ENCODE data around the gene KRTAP6-2. TPM values are rescaled to one million over a fixed set of nuclear protein-coding genes. Genes with fewer than 3 reads are reported as not detected.

Gene KRTAP6-2
- total RNA-seq, 2 experiments from 2014 or later = not detected

GRCh38 chr21:30612132-30612531 is 13.4 kb upstream of the KRTAP6-2 start:
- H3K27me3 Mint-ChIP-seq = no peaks in the 10 kb centered on the region
- H3K36me3 Mint-ChIP-seq = no peaks in the 10 kb centered on the region
- peaks cover 7% of the 10 kb centered on the region for H3K9me3 Mint-ChIP-seq (ENCODE audit: low read depth)
- no peaks in the 10 kb centered on the region for H3K4me1 Mint-ChIP-seq
- CTCF ChIA-PET = no interaction called here
- DNase-seq (no peak), ATAC-seq (no peak)
- no peak overlapping the region for H3K4me3 Mint-ChIP-seq
- H3K27ac Mint-ChIP-seq = no peak overlapping the region

- H3K9me3 Mint-ChIP-seq (ENCODE audit: low read depth) = peaks cover 2% of the 10 kb centered on the region
- no peaks in the 10 kb centered on the region for H3K36me3 Mint-ChIP-seq
- no peaks in the 10 kb centered on the region for H3K27me3 Mint-ChIP-seq
- no peaks in the 10 kb centered on the region for H3K4me1 Mint-ChIP-seq
- ATAC-seq (no peak), DNase-seq (no peak)
- H3K27ac Mint-ChIP-seq = no peak overlapping the region
- H3K4me3 Mint-ChIP-seq = no peak overlapping the region
- CTCF ChIA-PET = no interaction called here
Measured at GRCh38 chr21:30605968-30606367, 7.3 kb upstream of the KRTAP6-2 start.

GRCh38 chr21:30600787-30601186 is 2.1 kb upstream of the KRTAP6-2 start, which contains the start of gene KRTAP22-1:
Gene KRTAP22-1, plus strand, starts transcription at chr21:30601087.
- Mint-ChIP-seq H3K27me3 (no peaks in the 10 kb centered on the region), H3K27ac (no peak within 1 kb of the TSS), H3K36me3 (no peaks in the 10 kb centered on the region), H3K4me3 (no peak within 1 kb of the TSS), H3K4me1 (no peaks in the 10 kb centered on the region), H3K9me3 (ENCODE audit: low read depth) (no peaks in the 10 kb centered on the region)
- DNase-seq (no peak), ATAC-seq (no peak)
- CTCF ChIA-PET = no interaction called here

- ATAC-seq = no peak
- no peak for DNase-seq
- CTCF ChIA-PET = no interaction called here
- Mint-ChIP-seq H3K27ac (no peak within 1 kb of the TSS), H3K36me3 (no peaks in the 10 kb centered on the region), H3K9me3 (ENCODE audit: low read depth) (peaks cover 2% of the 10 kb centered on the region), H3K4me3 (no peak within 1 kb of the TSS), H3K27me3 (no peaks in the 10 kb centered on the region), H3K4me1 (no peaks in the 10 kb centered on the region)
Measured at GRCh38 chr21:30592140-30592539, 6.6 kb downstream of the KRTAP6-2 start, which contains the start of gene KRTAP6-3. Gene KRTAP6-3, plus strand, starts transcription at chr21:30592440. Its CDS starts 6 bp downstream, at chr21:30592446.

GRCh38 chr21:30590297-30590696 is 8.4 kb downstream of the KRTAP6-2 start, which contains the start of gene KRTAP22-2:
Gene KRTAP22-2, minus strand, starts transcription at chr21:30590397.
- CTCF ChIA-PET = no interaction called here
- peaks cover 2% of the 10 kb centered on the region for H3K9me3 Mint-ChIP-seq (ENCODE audit: low read depth)
- no peak for DNase-seq
- H3K4me1 Mint-ChIP-seq = no peaks in the 10 kb centered on the region
- no peak for ATAC-seq
- no peak within 1 kb of the TSS for H3K4me3 Mint-ChIP-seq
- H3K36me3 Mint-ChIP-seq = no peaks in the 10 kb centered on the region
- no peak within 1 kb of the TSS for H3K27ac Mint-ChIP-seq
- no peaks in the 10 kb centered on the region for H3K27me3 Mint-ChIP-seq

- Mint-ChIP-seq H3K4me1 (no peaks in the 10 kb centered on the region), H3K9me3 (ENCODE audit: low read depth) (no peaks in the 10 kb centered on the region), H3K27ac (no peak overlapping the region), H3K36me3 (no peaks in the 10 kb centered on the region), H3K4me3 (no peak overlapping the region), H3K27me3 (no peaks in the 10 kb centered on the region)
- CTCF ChIA-PET = no interaction called here
- DNase-seq = no peak
- no peak for ATAC-seq
Measured at GRCh38 chr21:30582870-30583269, 15.8 kb downstream of the KRTAP6-2 start.

- no peak for ATAC-seq
- CTCF ChIA-PET = no interaction called here
Measured at GRCh38 chr21:30580132-30580531, 18.6 kb downstream of the KRTAP6-2 start.

GRCh38 chr21:30579346-30579745 is 19.4 kb downstream of the KRTAP6-2 start:
- CTCF ChIA-PET = no interaction called here
- no peak for ATAC-seq
- H3K27ac Mint-ChIP-seq = no peak overlapping the region
- H3K36me3 Mint-ChIP-seq = no peaks in the 10 kb centered on the region
- DNase-seq = no peak
- no peaks in the 10 kb centered on the region for H3K9me3 Mint-ChIP-seq (ENCODE audit: low read depth)
- no peak overlapping the region for H3K4me3 Mint-ChIP-seq
- no peaks in the 10 kb centered on the region for H3K4me1 Mint-ChIP-seq
- H3K27me3 Mint-ChIP-seq = no peaks in the 10 kb centered on the region

More at GRCh38 chr21:30580132-30580531, 18.6 kb downstream of the KRTAP6-2 start:
- Mint-ChIP-seq H3K4me1 (no peaks in the 10 kb centered on the region), H3K27me3 (no peaks in the 10 kb centered on the region), H3K27ac (no peak overlapping the region), H3K4me3 (no peak overlapping the region), H3K9me3 (ENCODE audit: low read depth) (no peaks in the 10 kb centered on the region), H3K36me3 (no peaks in the 10 kb centered on the region)
- no peak for DNase-seq

- Mint-ChIP-seq H3K4me1 (no peaks in the 10 kb centered on the region), H3K27me3 (no peaks in the 10 kb centered on the region), H3K27ac (no peak overlapping the region), H3K9me3 (ENCODE audit: low read depth) (no peaks in the 10 kb centered on the region), H3K4me3 (no peak overlapping the region), H3K36me3 (no peaks in the 10 kb centered on the region)
- CTCF ChIA-PET = no interaction called here
- ATAC-seq = no peak
- DNase-seq = no peak
Measured at GRCh38 chr21:30577766-30578165, 20.9 kb downstream of the KRTAP6-2 start.

GRCh38 chr21:30567617-30568016 is 31.1 kb downstream of the KRTAP6-2 start:
- H3K27ac Mint-ChIP-seq = no peak overlapping the region
- H3K27me3 Mint-ChIP-seq = no peaks in the 10 kb centered on the region
- ATAC-seq = no peak
- CTCF ChIA-PET = no interaction called here
- H3K4me1 Mint-ChIP-seq = no peaks in the 10 kb centered on the region
- no peak for DNase-seq
- H3K4me3 Mint-ChIP-seq = no peak overlapping the region
- H3K9me3 Mint-ChIP-seq (ENCODE audit: low read depth) = peaks cover 4% of the 10 kb centered on the region
- H3K36me3 Mint-ChIP-seq = no peaks in the 10 kb centered on the region

- DNase-seq (no peak), ATAC-seq (no peak)
- H3K36me3 Mint-ChIP-seq = no peaks in the 10 kb centered on the region
- no peak overlapping the region for H3K4me3 Mint-ChIP-seq
- no peaks in the 10 kb centered on the region for H3K27me3 Mint-ChIP-seq
- no peak overlapping the region for H3K27ac Mint-ChIP-seq
- H3K9me3 Mint-ChIP-seq (ENCODE audit: low read depth) = no peaks in the 10 kb centered on the region
- CTCF ChIA-PET = no interaction called here
- no peaks in the 10 kb centered on the region for H3K4me1 Mint-ChIP-seq
Measured at GRCh38 chr21:30563630-30564029, 35.1 kb downstream of the KRTAP6-2 start.

GRCh38 chr21:30563072-30563471 is 35.6 kb downstream of the KRTAP6-2 start:
- CTCF ChIA-PET = no interaction called here
- Mint-ChIP-seq H3K9me3 (ENCODE audit: low read depth) (peaks cover 2% of the 10 kb centered on the region), H3K4me3 (no peak overlapping the region), H3K27me3 (no peaks in the 10 kb centered on the region), H3K27ac (no peak overlapping the region), H3K4me1 (no peaks in the 10 kb centered on the region), H3K36me3 (no peaks in the 10 kb centered on the region)
- ATAC-seq (no peak), DNase-seq (no peak)

- Mint-ChIP-seq H3K27ac (no peak overlapping the region), H3K36me3 (no peaks in the 10 kb centered on the region), H3K9me3 (ENCODE audit: low read depth) (peaks cover 2% of the 10 kb centered on the region), H3K4me1 (no peaks in the 10 kb centered on the region), H3K27me3 (no peaks in the 10 kb centered on the region), H3K4me3 (no peak overlapping the region)
- CTCF ChIA-PET = no interaction called here
- DNase-seq (no peak), ATAC-seq (no peak)
Measured at GRCh38 chr21:30561957-30562356, 36.7 kb downstream of the KRTAP6-2 start.

GRCh38 chr21:30561264-30561895 is 37.3 kb downstream of the KRTAP6-2 start, which contains the start of gene KRTAP19-7:
Gene KRTAP19-7, minus strand, starts transcription at chr21:30561314. Its CDS starts 25 bp downstream, at chr21:30561289.
- CTCF ChIA-PET = no interaction called here
- Mint-ChIP-seq H3K9me3 (ENCODE audit: low read depth) (peaks cover 2% of the 10 kb centered on the region), H3K27ac (no peak within 1 kb of the TSS), H3K4me3 (no peak within 1 kb of the TSS), H3K36me3 (no peaks in the 10 kb centered on the region), H3K4me1 (no peaks in the 10 kb centered on the region), H3K27me3 (no peaks in the 10 kb centered on the region)
- ATAC-seq (no peak), DNase-seq (no peak)
